Small intestine (tissue), 7 donors: Measurements from ENCODE around the gene ADGB. TPM values are rescaled to one million over a fixed set of nuclear protein-coding genes. Genes with fewer than 3 reads are reported as not detected.

Experiments
- DNase-seq, 2 donors: peaks; one replicate each; pipeline versions ENCODE4 v3.0.0 to v3.0.0-alpha.2; 2013
- FAIRE-seq: peaks from 2 replicates; lab custom pipeline; 2012; peaks lifted over from hg19 to GRCh38; lab: Jason Lieb, UNC
- H3K27ac ChIP-seq, 3 donors: one replicate each; pipeline ENCODE4 v1.5.1; 2013; ENCODE audit warnings: low read length in 2 of 3, mild to moderate bottlenecking in 2 of 3, control low read depth in 1 of 3, inconsistent platforms in 1 of 3, low read depth in 1 of 3, moderate library complexity in 1 of 3
- H3K27me3 ChIP-seq, 3 donors: one replicate each; pipeline ENCODE4 v1.6.1; 2013; ENCODE audit warnings: low read length in 3 of 3, inconsistent platforms in 1 of 3; ENCODE audit not compliant: control insufficient read depth in 3 of 3, insufficient read depth in 3 of 3
- H3K36me3 ChIP-seq, 3 donors: one replicate each; pipeline ENCODE4 v1.6.1; 2013; ENCODE audit warnings: low read length in 3 of 3, inconsistent platforms in 1 of 3, low read depth in 1 of 3, mild to moderate bottlenecking in 1 of 3, moderate library complexity in 1 of 3; ENCODE audit not compliant: control insufficient read depth in 3 of 3, insufficient read depth in 2 of 3
- H3K4me1 ChIP-seq, 3 donors: one replicate each; pipeline ENCODE4 v1.6.1; 2013; ENCODE audit warnings: low read length in 2 of 3, inconsistent platforms in 1 of 3, low read depth in 1 of 3, mild to moderate bottlenecking in 1 of 3, moderate library complexity in 1 of 3; ENCODE audit not compliant: control insufficient read depth in 3 of 3, insufficient read depth in 2 of 3
- H3K4me3 ChIP-seq, 3 donors: one replicate each; pipeline ENCODE4 v1.5.1; 2013; ENCODE audit warnings: low read length in 3 of 3, control low read depth in 1 of 3, inconsistent platforms in 1 of 3, low read depth in 1 of 3, mild to moderate bottlenecking in 1 of 3, moderate library complexity in 1 of 3
- H3K9me3 ChIP-seq, 2 donors: one replicate each; pipeline ENCODE4 v1.6.1; 2013; ENCODE audit warnings: low read depth in 1 of 2, low read length in 1 of 2; ENCODE audit not compliant: control insufficient read depth in 2 of 2, insufficient read depth in 1 of 2
- WGBS, 3 donors: extraction: QIAGEN DNeasy Blood & Tissue Kit; methylation state at CpG; one replicate each; pipeline ENCODE4 v1.1.7; 2013; 5-methylcytosine and 5-hydroxymethylcytosine counted together
- polyA plus RNA-seq, 4 donors: library from polyadenylated mRNA; stranded (reverse) in 3 of 4; unstranded in 1 of 4; fragments of 200-250 nt in 3 of 4; fragments of 120-200 nt in 1 of 4; gene quantifications; one replicate each; pipeline versions ENCODE4 v1.2.1 to v1.2.3, GENCODE V29; 2013
- donor health status: healthy with polysubstance abuse.
- donor health status: control.
- donor health status: control.
- donor health status: Bipolar disorder and iron deficiency.
- donor health status: healthy.

The ADGB gene
- polyA plus RNA-seq, 4 donors, result under 0.01 TPM; not detected in 3

DNA sequence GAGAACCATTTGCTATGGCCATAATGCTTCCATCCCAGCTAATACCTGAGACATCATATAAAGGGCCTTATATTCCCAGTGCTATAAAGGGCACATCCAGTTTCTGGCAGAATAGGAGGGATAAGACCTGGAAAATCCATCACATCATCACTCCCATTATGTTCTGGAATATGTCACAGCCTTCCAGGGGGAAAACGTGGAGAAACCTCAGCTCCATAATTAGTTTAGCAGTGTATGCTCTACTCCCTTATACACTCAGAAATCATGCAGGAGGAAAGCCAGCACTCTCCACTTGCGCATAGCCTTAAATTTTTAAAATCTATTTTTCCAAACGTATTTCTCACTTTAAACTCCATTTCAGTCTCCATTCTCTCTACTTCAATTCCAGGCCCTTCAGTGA, 140.9 kb downstream of the ADGB start:
- Histone ChIP-seq H3K4me1 (no peaks in the 10 kb centered on the region), H3K9me3 (no peaks in the 10 kb centered on the region), H3K4me3 (no peak overlapping the region), H3K27me3 (no peaks in the 10 kb centered on the region), H3K27ac (no peak overlapping the region), H3K36me3 (no peaks in the 10 kb centered on the region)
- WGBS, 3 donors, result 41 to 72% (median 70%) methylated on average over 3 of the region's 3 CpGs
- DNase-seq, result no peak
- FAIRE-seq, result no peak

GRCh38 chr6:146741609-146742008, 142.8 kb downstream of the ADGB start:
- no peak for DNase-seq
- H3K36me3 ChIP-seq, result no peaks in the 10 kb centered on the region
- no peak for FAIRE-seq
- H3K4me1 ChIP-seq, result no peaks in the 10 kb centered on the region
- H3K9me3 ChIP-seq, result no peaks in the 10 kb centered on the region
- H3K27ac ChIP-seq, result no peak overlapping the region
- no peaks in the 10 kb centered on the region for H3K27me3 ChIP-seq
- H3K4me3 ChIP-seq, result no peak overlapping the region

- no peaks in the 10 kb centered on the region for H3K27me3 ChIP-seq
- no peaks in the 10 kb centered on the region for H3K36me3 ChIP-seq
- WGBS, 3 donors, result 50 to 72% (median 52%) methylated on average over 2 of the region's 2 CpGs
- DNase-seq (no peak), FAIRE-seq (no peak)
- H3K4me3 ChIP-seq, result no peak overlapping the region
- no peak overlapping the region for H3K27ac ChIP-seq
- H3K9me3 ChIP-seq, result no peaks in the 10 kb centered on the region
- H3K4me1 ChIP-seq, result no peaks in the 10 kb centered on the region
Measured at GRCh38 chr6:146753306-146753705, 154.5 kb downstream of the ADGB start.

- no peaks in the 10 kb centered on the region for H3K36me3 ChIP-seq
- FAIRE-seq (no peak), DNase-seq (no peak)
- no peak overlapping the region for H3K27ac ChIP-seq
- no peaks in the 10 kb centered on the region for H3K4me1 ChIP-seq
- no peaks in the 10 kb centered on the region for H3K27me3 ChIP-seq
- H3K4me3 ChIP-seq, result no peak overlapping the region
- H3K9me3 ChIP-seq, result no peaks in the 10 kb centered on the region
- WGBS, 3 donors, result 69 to 85% (median 81%) methylated on average over 1 of the region's 1 CpG
Measured at GRCh38 chr6:146767632-146768031, 168.9 kb downstream of the ADGB start.

GRCh38 chr6:146768722-146769121, 169.9 kb downstream of the ADGB start:
- DNase-seq (no peak), FAIRE-seq (no peak)
- Histone ChIP-seq H3K27ac (no peak overlapping the region), H3K4me1 (no peaks in the 10 kb centered on the region), H3K4me3 (no peak overlapping the region), H3K27me3 (no peaks in the 10 kb centered on the region), H3K36me3 (no peaks in the 10 kb centered on the region), H3K9me3 (no peaks in the 10 kb centered on the region)
- 60 to 83% (median 71%) methylated on average over 2 of the region's 2 CpGs for WGBS, 3 donors

DNA sequence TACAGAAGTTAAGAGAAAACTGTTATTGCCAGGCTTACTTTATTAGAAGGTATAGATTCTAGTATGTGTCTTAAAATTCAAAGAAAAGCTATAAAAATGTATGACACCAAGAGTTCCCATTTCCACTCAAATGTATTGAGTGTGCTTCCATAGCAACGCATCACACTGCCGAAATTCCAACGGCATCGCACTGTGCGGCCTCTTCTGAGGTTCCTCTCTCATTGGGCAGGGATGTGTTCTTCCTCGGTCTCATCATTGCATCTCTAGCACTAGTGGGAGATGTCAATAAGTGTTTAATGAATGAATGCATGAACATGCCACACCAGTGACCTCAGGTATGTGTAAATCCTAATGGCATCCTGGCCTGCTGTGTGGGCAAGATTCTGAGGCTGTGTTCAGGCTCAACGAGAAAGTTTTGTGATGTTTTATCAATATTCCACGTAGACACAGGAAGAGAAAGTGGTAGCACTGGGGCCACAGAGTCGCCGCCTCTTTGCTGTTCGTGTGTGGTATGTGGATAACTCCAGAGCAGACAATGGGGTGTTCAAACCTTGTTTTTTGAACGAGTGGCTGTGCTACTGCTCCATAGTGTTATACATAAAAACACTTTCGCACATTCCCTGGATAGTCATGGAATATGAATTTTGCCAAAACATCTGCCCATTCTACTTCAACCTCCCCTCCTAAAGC, 171.6 kb downstream of the ADGB start:
- Histone ChIP-seq H3K36me3 (no peaks in the 10 kb centered on the region), H3K9me3 (no peaks in the 10 kb centered on the region), H3K27me3 (no peaks in the 10 kb centered on the region), H3K4me1 (no peaks in the 10 kb centered on the region), H3K4me3 (no peak overlapping the region), H3K27ac (no peak overlapping the region)
- DNase-seq (no peak), FAIRE-seq (no peak)
- WGBS, 3 donors, result 75 to 85% (median 81%) methylated on average over 13 of the region's 13 CpGs

DNA sequence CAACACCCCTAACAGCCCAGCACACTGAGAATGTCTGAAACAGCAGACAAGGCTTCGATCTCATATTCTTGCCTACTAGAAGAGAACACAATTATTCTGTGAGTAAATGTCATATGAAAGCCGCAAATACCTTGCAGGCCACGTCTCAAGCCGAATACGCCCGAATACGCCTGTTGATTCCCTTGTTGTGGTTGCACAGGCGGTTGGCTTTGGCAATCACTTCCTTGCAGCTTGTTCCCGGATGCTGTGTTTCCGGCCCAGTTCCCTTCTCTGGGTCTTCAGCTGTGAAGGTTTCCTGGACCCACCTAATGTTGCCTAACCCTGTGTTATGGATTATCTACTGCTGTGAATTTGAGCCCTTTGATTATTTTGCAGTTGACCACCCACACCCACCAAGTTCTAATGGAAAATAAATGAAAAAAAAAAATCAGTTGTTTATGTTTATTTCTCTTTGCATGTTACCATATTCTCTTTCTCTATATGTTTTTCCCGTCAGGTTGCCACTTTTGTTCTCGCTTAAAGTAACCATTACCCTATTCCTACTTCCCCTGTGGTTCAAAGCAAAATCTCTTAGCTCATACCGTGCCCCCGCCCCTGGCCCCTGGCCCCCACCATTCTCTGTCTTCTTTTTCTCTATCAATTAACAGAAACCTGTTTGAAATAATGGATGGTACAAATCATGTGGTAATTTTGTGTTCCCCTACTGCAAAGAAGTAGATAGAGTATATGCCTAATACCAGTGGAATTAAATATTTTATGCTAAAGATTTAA, 172.4 kb downstream of the ADGB start:
- H3K27ac ChIP-seq, result no peak overlapping the region
- no peaks in the 10 kb centered on the region for H3K36me3 ChIP-seq
- H3K4me1 ChIP-seq, result no peaks in the 10 kb centered on the region
- no peaks in the 10 kb centered on the region for H3K27me3 ChIP-seq
- WGBS, 3 donors, result 57 to 72% (median 59%) methylated on average over 14 of the region's 14 CpGs
- DNase-seq (no peak), FAIRE-seq (no peak)
- H3K9me3 ChIP-seq, result no peaks in the 10 kb centered on the region
- H3K4me3 ChIP-seq, result no peak overlapping the region

GRCh38 chr6:146775220-146775619, 176.4 kb downstream of the ADGB start:
- Histone ChIP-seq H3K27me3 (peaks cover 0 to 5% (median 0%) of the 10 kb centered on the region in 3 donors), H3K27ac (no peak overlapping the region), H3K9me3 (no peaks in the 10 kb centered on the region), H3K36me3 (no peaks in the 10 kb centered on the region), H3K4me3 (no peak overlapping the region), H3K4me1 (no peaks in the 10 kb centered on the region)
- DNase-seq, result no peak
- FAIRE-seq, result no peak
